NCI-H2171 (cell line): ENCODE data around the gene ACP6.

Experiments used
- DNase-seq: peaks from one replicate; lab custom pipeline; 2025; lab: John Stamatoyannopoulos, UW

ACP6 gene

GRCh38 chr1:147651466-147651865, 18.9 kb downstream of the ACP6 start:
- DNase-seq = no peak

- no peak for DNase-seq
Measured at GRCh38 chr1:147648933-147649332, 21.4 kb downstream of the ACP6 start.

DNA sequence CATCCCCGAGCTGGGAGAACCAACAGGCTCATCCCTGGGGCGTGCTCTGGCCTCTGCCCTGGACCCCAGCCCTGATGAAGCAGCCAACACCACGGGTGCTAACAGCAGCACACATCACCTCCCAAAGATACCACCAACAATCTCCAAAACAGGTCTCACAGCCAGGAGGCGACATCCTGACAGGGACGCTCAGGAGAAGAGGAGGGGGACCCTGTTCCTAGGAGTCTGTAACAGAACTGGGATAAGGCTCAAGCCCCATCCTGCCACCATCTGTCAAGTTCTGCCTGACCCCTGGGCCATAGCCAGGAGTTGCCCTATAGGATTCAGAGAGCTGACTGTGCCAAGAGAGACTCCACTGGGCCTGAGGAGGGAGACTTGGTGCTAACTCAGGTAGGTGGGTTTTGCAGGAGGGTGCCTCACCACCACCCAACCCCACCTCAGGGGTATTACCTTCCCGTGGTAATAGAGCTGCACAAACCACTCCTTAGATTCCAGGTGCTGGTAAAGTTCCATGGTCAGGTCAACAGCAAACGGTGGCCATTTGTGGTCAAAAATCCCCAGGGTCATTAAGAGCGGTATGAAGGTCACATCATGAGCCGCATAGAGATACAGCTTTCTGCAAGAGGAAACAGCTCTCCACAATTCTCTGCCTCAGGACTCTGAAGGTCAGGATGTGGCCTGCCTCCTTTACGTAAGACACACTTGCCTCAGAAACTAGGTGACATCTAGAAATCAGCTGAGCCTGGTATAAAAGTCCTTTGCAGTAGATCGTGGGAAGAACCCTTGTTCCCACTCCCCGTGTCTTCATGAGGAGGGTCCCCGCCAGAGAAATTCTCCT, 22.3 kb downstream of the ACP6 start:
- no peak for DNase-seq

GRCh38 chr1:147643974-147644373, 26.4 kb downstream of the ACP6 start:
- DNase-seq = no peak

DNA sequence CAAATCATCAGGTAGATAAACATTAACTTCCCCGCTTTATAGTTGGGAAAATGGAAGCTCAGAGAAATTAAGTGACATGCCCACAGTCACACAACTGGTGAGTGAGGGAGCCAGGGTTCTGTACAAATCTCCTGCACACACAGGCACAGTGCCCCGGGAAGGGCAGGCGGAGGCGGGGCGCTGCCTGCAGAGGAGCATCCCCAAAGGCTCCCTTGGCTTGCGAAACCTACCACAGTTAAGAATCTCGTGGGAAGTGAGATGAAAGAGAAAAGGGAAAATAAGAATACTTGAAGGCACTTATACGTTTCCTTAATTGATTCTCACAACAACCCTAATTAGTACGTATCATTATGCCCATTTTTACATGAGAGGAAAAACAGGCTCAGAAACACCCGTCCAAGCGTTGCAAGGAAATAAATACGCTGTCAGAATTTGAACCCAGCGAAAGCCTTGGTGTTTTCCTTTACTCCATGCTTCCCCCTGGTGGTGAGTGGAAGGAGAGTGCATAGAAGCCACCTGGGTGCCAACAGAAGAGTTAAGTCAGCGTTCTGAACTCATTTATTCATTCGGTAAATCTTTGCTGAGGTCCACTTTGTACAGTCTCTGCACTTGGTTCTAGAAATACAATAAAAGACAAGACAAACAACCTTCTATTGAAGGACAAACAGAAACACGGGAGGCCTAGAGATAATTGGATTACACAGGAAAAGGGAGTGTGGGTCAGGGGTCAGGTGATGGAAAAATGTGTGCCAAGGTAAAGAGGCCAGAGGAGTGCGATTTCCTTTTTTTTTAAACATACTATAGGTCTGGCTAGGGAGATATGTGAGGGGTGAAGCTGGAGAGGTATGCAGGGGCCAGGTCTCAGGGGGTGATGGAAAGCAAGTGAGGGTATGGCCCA, 28.4 kb downstream of the ACP6 start:
- peak; percentile 3 for DNase-seq

- DNase-seq = no peak
Measured at GRCh38 chr1:147641291-147641690, 29.0 kb downstream of the ACP6 start.

DNA sequence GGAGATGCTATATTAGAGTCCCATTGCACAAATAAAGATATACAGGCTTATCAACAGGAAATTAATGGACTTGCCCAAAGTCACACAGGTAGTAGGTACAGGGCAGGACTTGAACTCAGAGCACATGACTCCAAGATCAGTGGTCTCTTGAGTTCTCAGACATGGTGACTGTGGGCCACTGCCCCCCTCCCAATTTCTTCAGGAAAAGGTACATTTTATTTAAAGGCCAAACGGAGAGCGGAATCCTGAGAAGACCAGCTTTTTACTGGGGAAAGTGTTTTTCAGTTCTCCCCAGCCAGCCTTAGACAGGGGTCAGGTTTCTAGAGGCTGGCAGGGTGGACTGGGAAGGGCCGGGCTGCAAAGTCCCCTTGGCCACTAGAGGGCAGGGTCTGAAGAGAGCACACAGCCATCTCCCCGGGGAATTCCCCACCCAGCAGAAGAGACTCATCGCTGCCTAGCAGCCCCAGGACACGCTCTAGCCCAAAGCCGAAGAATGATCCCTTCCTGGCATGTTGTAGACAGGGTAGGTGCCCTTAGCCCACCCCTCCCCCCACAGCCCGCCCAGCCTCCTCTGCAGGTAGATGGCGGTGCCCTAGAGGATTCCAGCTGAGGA, 29.7 kb downstream of the ACP6 start:
- DNase-seq = peak; percentile 63

DNA sequence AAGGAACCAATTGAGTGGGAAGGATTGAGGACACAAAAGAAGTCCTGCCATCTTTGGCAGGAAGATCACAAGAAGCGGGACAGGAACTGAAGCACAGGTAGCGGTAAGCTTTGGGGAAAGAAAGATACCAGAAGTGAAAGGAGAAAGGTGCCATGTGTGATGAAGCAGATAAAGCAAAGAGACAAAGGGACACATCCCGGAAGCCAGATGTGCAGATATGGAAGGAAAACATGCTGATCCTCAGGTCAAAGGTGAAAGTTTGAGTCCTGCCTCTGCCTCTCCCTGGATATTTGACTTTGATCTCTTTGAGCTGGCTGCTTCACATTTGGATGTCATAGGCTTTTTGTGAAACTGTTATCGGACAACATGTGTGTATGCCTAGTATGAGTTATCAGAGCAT, 34.0 kb downstream of the ACP6 start:
- DNase-seq = no peak

DNA sequence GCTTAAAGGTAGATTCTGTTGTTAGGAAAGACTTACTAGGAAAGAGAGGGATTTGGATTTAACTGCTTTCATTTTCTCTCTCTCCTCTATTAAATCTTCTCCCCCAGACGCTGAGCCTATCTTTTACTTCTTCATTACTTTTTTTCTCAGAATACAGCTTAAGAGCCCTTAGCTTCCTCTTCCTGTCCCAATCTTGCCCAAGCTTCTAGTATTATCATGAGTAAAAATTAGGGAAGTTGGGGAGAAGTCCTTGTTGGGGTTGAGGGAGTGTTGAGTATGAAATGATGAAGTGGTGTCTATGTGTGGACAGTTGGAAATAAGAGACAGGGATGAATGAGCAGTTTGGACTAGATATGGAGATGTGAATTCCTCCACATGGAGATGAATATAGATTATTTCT, 35.0 kb downstream of the ACP6 start:
- DNase-seq = no peak

GRCh38 chr1:147634645-147635044, 35.7 kb downstream of the ACP6 start:
- DNase-seq = no peak

DNA sequence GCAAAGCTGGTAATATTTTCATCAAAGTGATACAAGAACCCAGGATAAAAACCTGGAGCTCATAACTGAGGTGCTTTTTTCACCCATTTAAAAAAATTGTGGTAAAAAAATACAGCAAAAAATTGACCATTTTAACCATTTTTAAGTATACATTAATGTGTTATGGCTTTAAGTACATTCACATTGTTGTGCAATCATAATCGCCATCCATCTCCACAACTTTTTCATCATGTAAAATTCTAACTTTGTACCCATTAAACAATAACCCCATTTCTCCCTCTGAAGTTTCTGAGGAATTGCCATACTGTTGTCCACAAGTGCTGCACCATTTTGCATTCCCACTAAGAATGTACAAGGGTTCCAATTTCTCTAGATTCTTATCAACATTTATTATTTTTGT, 36.6 kb downstream of the ACP6 start:
- no peak for DNase-seq

GRCh38 chr1:147631839-147632238, 38.5 kb downstream of the ACP6 start:
- DNase-seq = no peak

- DNase-seq = no peak
Measured at GRCh38 chr1:147630447-147630846, 39.9 kb downstream of the ACP6 start.

GRCh38 chr1:147630022-147630421, 40.3 kb downstream of the ACP6 start:
- no peak for DNase-seq

- no peak for DNase-seq
Measured at GRCh38 chr1:147628441-147628840, 41.9 kb downstream of the ACP6 start.

- peak; percentile 18 for DNase-seq
Measured at GRCh38 chr1:147627435-147628110, 42.8 kb downstream of the ACP6 start.

DNA sequence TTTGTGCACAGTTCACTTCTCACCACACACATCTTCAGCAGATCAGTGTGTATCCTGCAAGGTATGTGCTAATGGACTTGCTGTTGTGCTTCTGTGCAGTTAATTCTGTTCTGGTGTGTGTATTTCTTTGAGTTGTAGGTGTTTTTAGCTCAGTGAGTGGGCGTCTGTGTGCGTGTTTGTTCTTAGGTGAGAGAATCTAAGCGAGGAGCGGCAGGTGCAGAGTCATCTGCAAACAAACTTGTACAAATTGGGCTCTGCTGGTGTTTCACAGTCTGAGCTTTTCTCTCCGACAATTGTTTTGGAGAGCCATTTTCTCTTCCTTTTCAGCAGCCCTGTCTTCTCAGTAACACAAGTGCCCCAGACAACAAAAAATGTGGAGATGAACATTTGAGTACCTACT, 43.6 kb downstream of the ACP6 start:
- no peak for DNase-seq

GRCh38 chr1:147626291-147626690, 44.0 kb downstream of the ACP6 start:
- DNase-seq = no peak

DNA sequence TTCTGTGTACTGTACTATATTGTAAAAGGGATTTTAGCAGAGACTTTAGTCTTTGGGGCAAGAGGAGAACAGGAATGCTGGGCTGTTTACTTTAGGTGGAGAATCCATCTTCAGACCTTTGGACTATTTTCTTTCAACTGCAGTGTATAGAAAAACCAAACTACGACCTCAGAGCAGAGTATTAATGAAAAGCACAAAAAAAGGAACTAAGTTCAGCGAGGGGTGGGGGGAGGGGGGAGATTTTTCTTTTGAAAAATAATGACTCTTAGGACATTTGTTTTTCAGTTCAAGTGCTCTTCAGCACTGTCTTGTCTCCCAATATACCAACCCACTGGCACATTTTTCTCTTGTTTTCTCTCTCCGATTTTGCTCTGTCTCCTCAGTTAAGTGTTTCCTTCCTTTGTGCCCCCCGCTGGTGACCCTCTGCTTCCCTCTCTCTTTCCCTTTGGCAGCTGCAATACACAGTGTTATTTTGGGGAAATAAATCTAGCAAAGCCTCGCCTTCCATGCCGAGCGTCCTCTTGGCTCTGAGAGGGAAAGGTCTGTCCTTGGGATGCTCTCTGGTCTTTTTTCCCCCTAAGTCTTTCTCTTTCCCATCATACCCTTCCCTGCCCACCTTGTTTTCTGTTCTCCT, 44.8 kb downstream of the ACP6 start:
- no peak for DNase-seq

DNA sequence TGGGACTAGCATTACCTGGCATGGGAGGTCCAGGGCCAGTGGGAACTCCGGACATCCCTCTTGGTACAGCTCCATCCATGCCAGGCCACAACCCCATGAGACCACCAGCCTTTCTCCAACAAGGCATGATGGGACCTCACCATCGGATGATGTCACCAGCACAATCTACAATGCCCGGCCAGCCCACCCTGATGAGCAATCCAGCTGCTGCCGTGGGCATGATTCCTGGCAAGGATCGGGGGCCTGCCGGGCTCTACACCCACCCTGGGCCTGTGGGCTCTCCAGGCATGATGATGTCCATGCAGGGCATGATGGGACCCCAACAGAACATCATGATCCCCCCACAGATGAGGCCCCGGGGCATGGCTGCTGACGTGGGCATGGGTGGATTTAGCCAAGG, 45.8 kb downstream of the ACP6 start:
- no peak for DNase-seq

GRCh38 chr1:147624011-147624410, 46.3 kb downstream of the ACP6 start:
- no peak for DNase-seq

- DNase-seq = no peak
Measured at GRCh38 chr1:147622731-147623130, 47.6 kb downstream of the ACP6 start.
